B cell (primary cell): Measurements from ENCODE around the gene HTT-AS. TPM values are rescaled to one million over a fixed set of nuclear protein-coding genes. Genes with fewer than 3 reads are reported as not detected.

Source experiments
- ATAC-seq: fragments of 200-7000 bp; cut with Tn5 transposase; one replicate; pipeline ENCODE4 v1.10.0; 2021; ENCODE audit warnings: low read depth, mild to moderate bottlenecking, moderate number of reproducible peaks, moderate library complexity
- CTCF ChIA-PET: fragments of 350-600 bp; sonication (Branson Sonifier 250); formaldehyde crosslinking; loops from one replicate; lab custom pipeline; 2021; ENCODE audit warnings: antibody characterized with exemption, inconsistent platforms; lab: Charles Lee
- POLR2A ChIA-PET: fragments of 350-600 bp; sonication (Branson Sonifier 250); formaldehyde crosslinking; loops from one replicate; lab custom pipeline; 2021; ENCODE audit warnings: antibody characterized with exemption; lab: Charles Lee
- DNase-seq: peaks from one replicate; pipeline ENCODE4 v3.0.0; 2013
- H2AFZ ChIP-seq: 2 replicates; pipeline ENCODE4 v1.6.1; 2012; ENCODE audit warnings: mild to moderate bottlenecking, low read depth, low read length; ENCODE audit not compliant: insufficient read depth, poor library complexity, severe bottlenecking
- H3K27ac ChIP-seq, 2 donors: 1 replicate in 1 of 2; 2 replicates in 1 of 2; pipeline ENCODE4 v1.5.1; 2012 to 2013; ENCODE audit warnings: low read length in 2 of 2, mild to moderate bottlenecking in 2 of 2, moderate library complexity in 1 of 2
- H3K27me3 ChIP-seq, 4 experiments: fragments of 200-600 bp in 1 of 4; sonication (generic) in 1 of 4; replicated peaks in 1 of 4; 1 replicate in 2 of 4; 2 replicates in 2 of 4; pipeline versions ENCODE4 v1.6.1 to v1.7.0; 2013 to 2016; ENCODE audit warnings: low read length in 3 of 4, mild to moderate bottlenecking in 2 of 4, mixed read lengths in 1 of 4, moderate library complexity in 1 of 4; ENCODE audit not compliant: insufficient read depth in 4 of 4, control insufficient read depth in 3 of 4; ENCODE audit errors: control extremely low read depth in 1 of 4
- H3K36me3 ChIP-seq, 2 experiments: replicated peaks in 1 of 2; 1 replicate in 1 of 2; 2 replicates in 1 of 2; pipeline versions ENCODE4 v1.6.1 to v1.7.1; 2013; ENCODE audit warnings: low read length in 1 of 2; ENCODE audit not compliant: insufficient read depth in 2 of 2, control insufficient read depth in 1 of 2; ENCODE audit errors: control extremely low read depth in 1 of 2, extremely low read depth in 1 of 2
- H3K4me1 ChIP-seq, 2 donors: fragments of 200-600 bp in 1 of 2; sonication (generic) in 1 of 2; 1 replicate in 1 of 2; 2 replicates in 1 of 2; pipeline versions ENCODE4 v1.5.1 to v1.6.1; 2013 to 2017; ENCODE audit warnings: low read length in 2 of 2; ENCODE audit not compliant: control insufficient read depth in 2 of 2, insufficient read depth in 2 of 2
- H3K4me2 ChIP-seq: replicated peaks from 2 replicates; pipeline ENCODE3; 2012; ENCODE audit warnings: mild to moderate bottlenecking, low read depth, low read length; ENCODE audit not compliant: poor library complexity, severe bottlenecking
- H3K4me3 ChIP-seq, 5 experiments: fragments of 200-600 bp in 1 of 5; sonication (generic) in 1 of 5; 1 replicate in 3 of 5; 2 replicates in 2 of 5; pipeline versions ENCODE4 v1.5.1 to v1.7.0; 2011 to 2016; ENCODE audit warnings: low read length in 4 of 5, mild to moderate bottlenecking in 4 of 5, low read depth in 2 of 5, control low read depth in 1 of 5, moderate library complexity in 1 of 5; ENCODE audit not compliant: insufficient read depth in 1 of 5; ENCODE audit errors: control extremely low read depth in 1 of 5, extremely low read depth in 1 of 5
- H3K79me2 ChIP-seq: fragments of 200-600 bp; sonication (generic); one replicate; pipeline ENCODE4 v1.6.0; 2016; ENCODE audit warnings: low read length; ENCODE audit not compliant: control insufficient read depth, insufficient read depth
- H3K9ac ChIP-seq: fragments of 200-600 bp; sonication (generic); 2 replicates; pipeline ENCODE4 v1.6.1; 2017; ENCODE audit warnings: mild to moderate bottlenecking, low read length, moderate library complexity
- H3K9me3 ChIP-seq, 3 donors: one replicate each; pipeline versions ENCODE4 v1.6.1 to v1.7.1; 2013; ENCODE audit warnings: low read length in 2 of 3; ENCODE audit not compliant: control insufficient read depth in 2 of 3, insufficient read depth in 1 of 3; ENCODE audit errors: control extremely low read depth in 1 of 3
- H4K20me1 ChIP-seq: 2 replicates; pipeline ENCODE4 v1.6.0; 2012; ENCODE audit warnings: mild to moderate bottlenecking, low read length; ENCODE audit not compliant: insufficient read depth, control insufficient read depth, poor library complexity, severe bottlenecking
- H3K27ac Mint-ChIP-seq: one replicate; pipeline ENCODE4 v1.8.0; 2021; ENCODE audit warnings: mixed read lengths
- H3K27me3 Mint-ChIP-seq: one replicate; pipeline ENCODE4 v1.8.0; 2021; ENCODE audit warnings: mixed read lengths
- H3K4me1 Mint-ChIP-seq: one replicate; pipeline ENCODE4 v1.8.0; 2021; ENCODE audit warnings: mixed read lengths
- H3K4me3 Mint-ChIP-seq: one replicate; pipeline ENCODE4 v1.8.0; 2021; ENCODE audit warnings: mixed read lengths
- H3K9me3 Mint-ChIP-seq: one replicate; pipeline ENCODE4 v1.8.0; 2022; ENCODE audit warnings: mixed read lengths; ENCODE audit not compliant: insufficient read depth
- CTCF ChIP-seq: fragments of 200-600 bp; IDR thresholded peaks from one replicate; pipeline ENCODE4 v1.8.0; 2022; ENCODE audit warnings: antibody characterized with exemption, mild to moderate bottlenecking
- EZH2 ChIP-seq: IDR thresholded peaks from 2 replicates; pipeline ENCODE4 v1.6.1; 2012; ENCODE audit warnings: borderline replicate concordance, low read depth, mild to moderate bottlenecking, moderate library complexity, low read length; ENCODE audit not compliant: insufficient read depth, poor library complexity, severe bottlenecking
- WGBS: methylation state at CpG from one replicate; pipeline ENCODE4 v1.1.5; 2013; ENCODE audit warnings: missing lambda C conversion rate; ENCODE audit not compliant: insufficient coverage; 5-methylcytosine and 5-hydroxymethylcytosine counted together
- intact Hi-C: fragments of 100-400 bp; cut with micrococcal nuclease; formaldehyde crosslinking; loops from one replicate; pipeline ENCODE4 v1.10.0; 2022
- polyA plus RNA-seq: library from polyadenylated mRNA; depleted of rRNA; stranded (reverse); fragments of >200 nt; gene quantifications from 2 replicates; pipeline ENCODE4 v1.2.3, GENCODE V29; 2012
- total RNA-seq, 2 donors: library from RNA; stranded (reverse); fragments of 120-200 nt in 1 of 2; gene quantifications; 1 replicate in 1 of 2; 2 replicates in 1 of 2; pipeline versions ENCODE4 v1.2.3 to v1.2.4, GENCODE V29; 2013 to 2022

Gene HTT-AS
- total and polyA plus RNA-seq, 2 donors (not counting 1 experiment from before 2014, with no cell fraction given), result 0.84 TPM; not detected in 1

GRCh38 chr4:3036131-3036952 is 38.0 kb downstream of the HTT-AS start:
- Histone ChIP-seq H3K4me2 (no peak overlapping the region), H3K79me2 (peaks cover 1% of the 10 kb centered on the region), H3K4me1 (peaks cover 23 to 42% of the 10 kb centered on the region in 2 donors), H3K27ac (no peak overlapping the region), H3K36me3 (no peaks in the 10 kb centered on the region), H3K9me3 (no peaks in the 10 kb centered on the region), H2AFZ (no peak overlapping the region), H3K27me3 (no peaks in the 10 kb centered on the region), H3K9ac (no peak overlapping the region), H4K20me1 (no peaks in the 10 kb centered on the region), H3K4me3 (no peak overlapping the region)
- Mint-ChIP-seq H3K27ac (no peak overlapping the region), H3K27me3 (no peaks in the 10 kb centered on the region), H3K4me1 (peaks cover 35% of the 10 kb centered on the region), H3K4me3 (no peak overlapping the region), H3K9me3 (no peaks in the 10 kb centered on the region)
- POLR2A ChIA-PET, result no interaction called here
- DNase-seq (peak; percentile 19), ATAC-seq (no peak)
- CTCF ChIA-PET, result interaction anchor here (1.1 to 3.2 kb wide), 5 partner anchors 10 to 100 kb away, joined by 3 to 38 read pairs (median 4); no protein-coding TSS in a partner anchor
- WGBS, result 90% methylated on average over 21 of the region's 21 CpGs
- TF ChIP-seq EZH2 (no peak), CTCF (no peak)
- intact Hi-C loops, result no loop called here

GRCh38 chr4:3035674-3036073 is 38.7 kb downstream of the HTT-AS start:
- Histone ChIP-seq H3K79me2 (no peaks in the 10 kb centered on the region), H3K4me1 (peaks cover 23 to 35% of the 10 kb centered on the region in 2 donors), H3K4me3 (no peak overlapping the region), H3K36me3 (no peaks in the 10 kb centered on the region), H2AFZ (no peak overlapping the region), H3K27me3 (no peaks in the 10 kb centered on the region), H4K20me1 (no peaks in the 10 kb centered on the region), H3K27ac (no peak overlapping the region), H3K9me3 (no peaks in the 10 kb centered on the region), H3K9ac (no peak overlapping the region), H3K4me2 (no peak overlapping the region)
- H3K9me3 Mint-ChIP-seq, result no peaks in the 10 kb centered on the region
- peaks cover 31% of the 10 kb centered on the region for H3K4me1 Mint-ChIP-seq
- no peak overlapping the region for H3K4me3 Mint-ChIP-seq
- ChIA-PET CTCF (interaction anchor here (1.1 to 3.2 kb wide), 2 partner anchors 11 to 57 kb away, joined by 3 to 38 read pairs; no protein-coding TSS in a partner anchor), POLR2A (no interaction called here)
- H3K27ac Mint-ChIP-seq, result no peak overlapping the region
- intact Hi-C loops, result no loop called here
- no peak for DNase-seq
- TF ChIP-seq EZH2 (no peak), CTCF (no peak)
- H3K27me3 Mint-ChIP-seq, result no peaks in the 10 kb centered on the region
- no peak for ATAC-seq
- WGBS, result 68% methylated on average over 4 of the region's 6 CpGs
